ENCODE measurements around the gene C12orf57.

- TF ChIP-seq CTCF (IDR thresholded peaks at IDR 0.05) (no peak), POLR2A (IDR thresholded peaks at IDR 0.05) (no peak), POLR2AphosphoS5 (IDR thresholded peaks at IDR 0.05) (no peak)
These were observed 7.0 kb upstream of the C12orf57 start for GRCh38 chr12:6936636-6937480.

Data from prostate gland (tissue), 2 donors.